ENCODE data around the gene CPSF4.
"Not testable (repeated sequence)": the region's sequence is repeated elsewhere in the genome, so short reads cannot be mapped to it uniquely, and the experiment has no call there.

Gene CPSF4

DNA sequence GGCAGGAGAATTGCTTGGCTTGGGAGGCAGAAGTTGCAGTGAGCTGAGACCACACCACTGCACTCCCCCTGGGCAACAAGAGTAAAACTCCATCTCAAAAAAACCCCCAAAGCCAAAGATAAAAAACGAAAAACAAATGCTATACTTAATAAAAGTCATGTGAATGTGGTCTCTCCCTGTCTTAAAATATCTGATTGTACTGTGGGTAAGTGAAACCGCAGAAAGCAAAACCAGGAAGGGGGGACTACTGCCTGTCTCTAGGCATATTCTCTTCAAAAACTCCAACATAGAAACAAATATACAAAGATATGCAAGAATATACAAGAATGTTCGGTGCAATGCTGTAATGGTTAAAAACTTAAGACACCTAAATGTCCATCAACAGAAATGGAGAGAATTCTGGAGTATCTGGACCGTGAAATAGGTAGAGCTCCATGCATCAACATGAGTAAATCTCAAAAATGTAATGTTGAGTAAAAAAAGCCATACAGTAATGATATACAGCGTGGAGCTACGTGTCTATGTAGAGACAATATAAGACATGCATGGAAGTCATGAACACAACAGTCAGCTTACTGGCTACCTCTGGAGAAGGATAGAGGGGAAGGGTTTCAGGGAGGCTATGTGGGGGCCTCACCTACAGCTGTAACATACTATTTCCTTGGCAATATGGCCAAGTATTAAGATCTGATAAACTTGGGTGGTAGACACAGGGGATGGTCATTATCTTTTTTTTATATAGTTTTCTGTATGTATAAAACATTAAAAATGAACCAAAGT is 59.2 kb downstream of the CPSF4 start:
- DNase-seq = no peak

DNA sequence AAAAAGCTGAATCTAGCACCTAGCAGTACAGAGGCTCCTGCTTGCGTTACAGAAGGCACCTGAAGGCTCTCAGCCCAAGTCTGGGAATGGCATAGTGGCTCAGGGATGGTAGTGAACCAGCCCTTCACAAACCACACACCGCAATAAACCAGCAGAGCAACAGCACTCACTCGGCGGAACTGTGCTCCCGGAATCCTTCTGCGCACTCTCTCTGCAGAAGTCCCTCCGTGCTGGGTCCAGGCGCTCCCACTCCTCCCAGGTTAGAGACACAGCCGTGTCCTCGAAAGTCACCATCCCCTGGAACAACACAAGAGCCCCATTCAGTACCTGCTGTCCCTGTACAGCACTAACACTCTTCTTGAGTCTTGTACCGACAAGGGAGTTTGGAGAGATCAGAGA is 59.8 kb downstream of the CPSF4 start:
- no peak for DNase-seq

DNA sequence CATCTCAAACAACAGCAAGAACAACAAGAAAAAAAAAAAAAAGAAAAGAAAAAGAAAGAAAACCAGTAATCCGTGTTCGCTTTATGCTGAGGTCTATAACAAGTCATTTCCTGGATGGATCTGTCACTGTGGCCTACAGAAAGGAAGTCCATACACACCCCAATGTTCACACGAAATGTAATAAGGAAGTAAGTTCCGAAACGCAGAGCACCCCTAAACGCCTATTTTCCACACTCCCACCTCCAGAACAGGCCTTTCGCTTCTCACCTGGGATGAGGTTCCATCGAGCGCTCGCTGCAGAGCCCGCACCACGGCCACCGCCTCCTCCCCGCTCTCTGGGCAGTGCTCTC is 60.6 kb downstream of the CPSF4 start:
- no peak for DNase-seq

DNA sequence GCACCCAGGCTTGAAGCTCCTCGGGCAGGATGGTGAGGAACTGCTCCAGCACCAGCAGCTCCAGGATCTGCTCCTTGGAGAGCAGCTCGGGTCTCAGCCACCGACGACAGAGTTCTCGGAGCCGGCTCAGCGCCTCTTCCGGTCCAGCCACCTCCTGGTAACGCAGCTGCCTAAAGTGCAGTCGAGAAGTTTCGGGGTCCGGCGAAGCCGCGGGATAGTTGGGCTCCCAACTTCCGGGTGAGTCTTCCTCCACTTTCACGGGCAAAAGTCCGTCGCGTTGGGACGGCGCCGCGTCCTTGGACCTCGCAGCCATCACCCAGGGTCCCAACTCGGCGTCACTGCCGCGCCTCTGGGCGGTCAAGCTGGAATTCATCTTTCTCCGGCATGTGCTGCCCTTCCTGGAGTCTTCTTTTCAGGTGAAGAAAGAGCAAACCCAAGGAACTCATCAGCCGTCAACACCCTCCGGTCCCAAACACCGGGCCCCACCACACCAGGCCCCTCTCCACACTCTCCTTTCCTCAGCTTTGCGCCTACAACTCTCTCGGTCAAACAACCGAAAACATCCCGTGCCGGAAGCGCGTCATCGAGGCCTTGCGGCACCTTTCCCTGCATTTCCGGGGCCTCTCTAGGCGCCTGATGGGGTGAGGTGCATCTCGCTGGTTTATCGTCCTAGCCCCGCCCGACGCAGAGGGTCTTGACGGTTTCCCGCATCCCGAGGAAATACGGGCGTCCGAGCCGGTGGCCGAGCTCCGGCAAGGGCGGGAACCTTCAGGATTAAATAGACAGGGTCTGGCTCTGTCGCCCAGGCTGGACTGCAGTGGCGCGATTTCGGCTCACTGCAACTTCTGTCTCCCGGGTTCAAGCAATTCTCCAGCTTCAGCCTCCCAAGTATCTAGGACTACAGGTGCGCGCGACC is 61.2 kb downstream of the CPSF4 start, which contains the start of gene ZNF394:
Gene ZNF394, minus strand, starts transcription at position 561 of the 916 bp plus-strand sequence. Its CDS starts 188 bp downstream, at position 373.
- DNase-seq = peak; percentile 88

DNA sequence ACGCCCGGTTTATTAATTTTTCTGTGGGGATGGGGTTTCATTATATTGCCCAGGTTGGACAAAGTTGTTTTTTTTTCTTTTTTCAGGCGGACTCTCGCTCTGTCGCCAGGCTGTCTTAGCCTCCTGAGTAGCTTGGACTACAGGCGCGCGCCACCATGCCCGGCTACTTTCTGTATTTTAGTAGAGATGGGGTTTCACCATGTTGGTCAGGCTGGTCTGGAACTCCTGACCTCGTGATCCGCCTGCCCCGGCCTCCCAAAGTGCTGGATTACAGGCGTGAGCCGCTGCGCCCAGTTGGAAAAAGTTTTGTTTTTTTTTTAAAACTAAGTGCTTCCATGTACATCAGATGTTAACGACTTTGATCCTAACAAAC is 61.9 kb downstream of the CPSF4 start:
- DNase-seq = no peak

DNA sequence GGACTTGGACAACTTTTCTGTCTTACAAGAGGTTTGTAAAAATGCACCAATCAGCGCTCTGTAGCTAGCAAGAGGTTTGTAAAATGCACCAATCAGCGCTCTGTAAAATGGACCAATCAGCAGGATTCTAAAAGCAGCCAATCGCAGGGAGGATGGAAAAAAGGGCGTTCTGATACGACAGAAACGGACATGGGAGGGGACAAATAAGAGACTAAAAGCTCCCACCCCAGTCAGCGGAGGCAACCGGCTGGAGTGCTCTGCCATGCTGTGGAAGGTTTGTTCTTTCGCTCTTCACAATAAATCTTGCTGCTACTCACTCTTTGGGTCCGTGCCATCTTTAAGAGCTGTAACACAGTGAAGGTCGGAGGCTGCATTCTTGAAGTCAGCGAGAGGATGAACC is 62.5 kb downstream of the CPSF4 start:
- DNase-seq = not testable (repeated sequence)

DNA sequence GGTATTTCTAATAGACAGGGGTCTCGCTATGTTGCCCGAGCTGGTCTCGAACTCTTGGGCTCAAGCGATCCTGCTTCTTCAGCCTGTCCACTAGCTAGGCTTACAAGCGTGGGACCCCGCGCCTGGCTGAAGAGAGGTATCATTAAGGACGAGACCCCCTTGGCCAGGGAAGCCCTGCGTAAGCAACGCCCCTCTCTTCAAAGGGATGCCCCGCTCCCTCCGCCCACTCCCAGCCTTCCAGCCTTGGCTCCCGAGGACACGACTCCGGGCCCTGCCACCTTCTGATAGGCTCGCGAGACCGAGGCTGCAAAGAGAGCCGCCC is 65.5 kb downstream of the CPSF4 start:
- DNase-seq = no peak

DNA sequence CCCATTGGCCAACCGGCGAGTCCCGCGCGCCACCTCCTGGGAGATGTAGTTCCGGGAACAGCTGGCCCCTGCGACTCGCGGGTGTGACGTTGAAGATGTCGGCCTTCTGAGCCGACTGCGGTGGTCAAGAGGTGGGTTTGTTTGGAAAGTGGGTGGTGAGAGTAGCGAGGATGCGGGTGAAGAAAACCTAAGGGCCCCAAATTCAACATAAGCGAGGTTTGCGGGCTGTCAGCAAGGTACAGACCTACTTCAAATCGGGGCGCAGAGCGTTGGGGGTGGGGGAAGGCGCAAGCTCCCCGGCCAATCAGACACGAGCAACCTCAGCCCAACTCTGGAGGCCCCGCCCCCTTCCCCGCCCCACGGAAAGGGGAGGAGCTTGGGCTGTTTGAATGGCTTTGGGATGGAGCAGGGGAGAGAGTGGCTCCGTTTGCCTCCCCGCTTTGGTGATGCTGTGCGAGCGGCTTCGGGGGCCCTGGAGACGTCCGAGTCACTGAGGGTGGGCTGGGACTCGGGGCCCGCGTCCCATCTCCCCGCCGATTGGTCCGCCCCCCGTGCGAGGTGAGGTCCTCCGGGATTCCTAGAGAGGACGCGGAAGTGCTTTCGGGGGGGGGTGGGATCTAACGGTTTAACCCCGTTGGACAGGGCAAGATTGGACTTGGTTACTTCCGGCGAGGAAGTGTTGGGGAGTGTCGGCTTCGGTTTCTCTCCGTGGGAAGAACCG is 66.0 kb downstream of the CPSF4 start, which contains the start of gene ZKSCAN5:
Gene ZKSCAN5, plus strand, starts transcription at position 60 of the 721 bp plus-strand sequence. CDS start 1,383 bp downstream, outside the sequence.
- peak; percentile 97 for DNase-seq

DNA sequence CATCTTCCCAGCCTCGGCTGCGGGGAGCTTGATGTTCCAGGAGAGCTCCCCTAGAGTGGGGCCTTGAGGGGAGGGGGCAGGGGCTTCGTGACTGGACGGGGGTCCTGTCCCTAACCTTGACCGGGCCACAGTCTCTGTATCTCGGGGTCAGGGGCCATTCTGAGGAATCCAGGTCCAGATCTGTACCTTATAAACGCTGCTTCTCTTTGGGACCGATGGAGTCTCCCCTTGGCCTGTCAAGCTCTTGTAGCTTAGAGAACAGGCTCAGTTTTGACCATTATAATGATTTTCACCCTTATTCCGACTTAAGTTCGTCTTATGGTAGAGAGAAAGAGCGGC is 66.5 kb downstream of the CPSF4 start:
- DNase-seq = no peak
